Endothelial cell of umbilical vein (primary cell): ENCODE measurements around the gene VPS41.

Experiments
- EZH2 ChIP-seq: IDR thresholded peaks from 2 replicates; pipeline ENCODE4 v1.6.1; 2012; ENCODE audit warnings: borderline replicate concordance, low read depth, mild to moderate bottlenecking, moderate library complexity, low read length, inconsistent platforms; ENCODE audit not compliant: severe bottlenecking
- FOS ChIP-seq: IDR thresholded peaks from 2 replicates; pipeline ENCODE4 v1.6.1; 2011; ENCODE audit warnings: mild to moderate bottlenecking, low read length, moderate library complexity, borderline replicate concordance; ENCODE audit not compliant: insufficient read depth
- JUN ChIP-seq: IDR thresholded peaks from 2 replicates; pipeline ENCODE4 v1.6.1; 2011; ENCODE audit warnings: borderline replicate concordance, low read depth; ENCODE audit not compliant: insufficient read length, insufficient read depth
- POLR2A ChIP-seq: IDR thresholded peaks from 2 replicates; pipeline ENCODE4 v1.6.1; 2012; ENCODE audit warnings: low read depth, mild to moderate bottlenecking, control low read depth, low read length
- POLR2AphosphoS5 ChIP-seq: IDR thresholded peaks from 2 replicates; pipeline ENCODE4 v1.6.1; 2012; ENCODE audit warnings: low read depth, mild to moderate bottlenecking, control low read depth, low read length, moderate library complexity; ENCODE audit not compliant: insufficient read depth
- TF ChIP-seq, protein P1 (sequence below), 2 donors: IDR thresholded peaks; 1 replicate in 1 of 2; 2 replicates in 1 of 2; pipeline ENCODE4 v1.5.1; 2011; ENCODE audit warnings: low read length in 2 of 2, mild to moderate bottlenecking in 2 of 2, moderate library complexity in 2 of 2, control low read depth in 1 of 2, inconsistent platforms in 1 of 2, low read depth in 1 of 2; ENCODE audit not compliant: insufficient read depth in 1 of 2; ENCODE audit errors: extremely low read depth in 1 of 2

DNA sequence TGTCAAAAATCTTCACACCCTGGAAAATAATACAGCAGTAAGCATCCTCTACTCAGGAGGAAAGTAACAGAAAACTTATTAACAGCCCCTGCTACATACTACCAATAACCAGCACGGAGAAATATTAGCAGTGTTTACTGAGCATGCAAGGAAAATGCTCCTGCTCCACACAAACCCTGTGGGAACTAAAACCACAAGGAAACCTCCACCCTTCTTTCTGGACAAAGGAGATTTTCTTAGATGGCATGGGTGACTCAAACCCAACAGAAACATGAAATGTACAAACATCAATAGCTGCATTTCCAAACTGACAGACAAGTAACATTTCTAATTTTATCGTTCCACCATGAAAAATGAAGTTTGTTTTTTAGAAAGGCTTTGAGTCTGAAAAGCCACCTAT, 113.4 kb downstream of the VPS41 start:
- no peak for TF ChIP-seq POLR2A
- TF ChIP-seq, protein P1, sequence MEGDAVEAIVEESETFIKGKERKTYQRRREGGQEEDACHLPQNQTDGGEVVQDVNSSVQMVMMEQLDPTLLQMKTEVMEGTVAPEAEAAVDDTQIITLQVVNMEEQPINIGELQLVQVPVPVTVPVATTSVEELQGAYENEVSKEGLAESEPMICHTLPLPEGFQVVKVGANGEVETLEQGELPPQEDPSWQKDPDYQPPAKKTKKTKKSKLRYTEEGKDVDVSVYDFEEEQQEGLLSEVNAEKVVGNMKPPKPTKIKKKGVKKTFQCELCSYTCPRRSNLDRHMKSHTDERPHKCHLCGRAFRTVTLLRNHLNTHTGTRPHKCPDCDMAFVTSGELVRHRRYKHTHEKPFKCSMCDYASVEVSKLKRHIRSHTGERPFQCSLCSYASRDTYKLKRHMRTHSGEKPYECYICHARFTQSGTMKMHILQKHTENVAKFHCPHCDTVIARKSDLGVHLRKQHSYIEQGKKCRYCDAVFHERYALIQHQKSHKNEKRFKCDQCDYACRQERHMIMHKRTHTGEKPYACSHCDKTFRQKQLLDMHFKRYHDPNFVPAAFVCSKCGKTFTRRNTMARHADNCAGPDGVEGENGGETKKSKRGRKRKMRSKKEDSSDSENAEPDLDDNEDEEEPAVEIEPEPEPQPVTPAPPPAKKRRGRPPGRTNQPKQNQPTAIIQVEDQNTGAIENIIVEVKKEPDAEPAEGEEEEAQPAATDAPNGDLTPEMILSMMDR (IDR thresholded peaks at IDR 0.05; ENCODE audit: extremely low read depth in 1 of 2, insufficient read depth in 1 of 2, low read depth in 1 of 2, low read length in 2 of 2), result no peak
- no peak for TF ChIP-seq POLR2AphosphoS5
- TF ChIP-seq FOS, result no peak
- TF ChIP-seq JUN, result no peak
- TF ChIP-seq EZH2, result no peak
